ENCODE results near the gene TENM3.

The TENM3 gene

DNA sequence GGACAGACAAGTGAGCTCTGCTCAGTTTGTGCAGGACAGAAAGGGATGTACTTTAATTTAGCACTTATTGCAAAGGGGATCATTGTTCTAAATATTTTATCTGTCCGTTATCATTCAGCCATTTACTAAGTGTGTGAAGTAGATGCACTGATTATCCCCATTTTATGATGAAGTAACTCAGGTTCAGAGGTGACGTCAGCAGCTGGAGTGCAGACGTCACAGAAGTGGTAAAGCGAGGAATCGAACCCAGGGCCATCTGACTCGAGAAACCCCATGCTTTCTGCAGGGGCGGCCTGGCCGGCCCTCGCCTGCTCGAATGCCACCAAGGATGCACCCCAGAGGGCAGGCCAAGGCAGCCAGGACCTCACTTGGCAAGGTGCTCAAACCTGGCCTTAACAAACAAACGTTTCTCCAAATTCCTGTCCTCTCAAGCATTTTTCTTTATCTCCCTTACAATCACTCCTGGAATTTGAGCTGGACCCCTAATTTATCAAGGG lies 599.0 kb downstream of the TENM3 start:
- DNase-seq (ENCODE audit: low read depth in 2 of 2), result no peak

DNA sequence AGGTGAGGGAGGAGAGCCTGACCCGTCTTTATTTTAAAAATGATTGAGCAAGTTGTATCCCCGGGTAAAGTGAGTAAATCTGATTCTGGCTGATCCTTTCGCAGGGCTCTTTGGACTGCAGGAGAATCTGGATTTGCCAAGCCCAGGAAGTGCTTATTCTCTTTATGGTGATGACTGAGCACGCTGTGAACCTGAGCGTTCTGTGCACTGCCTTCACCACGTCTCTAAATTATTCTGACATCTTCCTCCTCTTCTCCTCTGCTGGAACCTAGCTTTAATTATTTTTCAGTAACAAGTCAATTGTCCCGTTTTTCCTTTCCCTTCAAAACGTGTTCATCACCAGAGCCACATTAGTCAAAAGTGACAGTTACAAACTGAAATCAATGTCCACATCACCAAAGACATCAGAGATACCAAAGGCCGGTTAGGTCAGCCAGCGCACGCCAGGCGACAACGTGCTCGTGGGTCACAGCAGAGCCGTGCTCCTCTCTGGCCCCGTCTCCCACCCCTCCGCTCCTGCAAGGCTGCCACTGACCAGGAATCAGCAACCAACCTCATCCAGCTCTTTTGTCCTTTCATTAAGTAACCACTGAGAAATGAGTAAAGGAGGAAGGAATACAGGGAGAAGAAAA lies 599.7 kb downstream of the TENM3 start:
- no peak for DNase-seq (ENCODE audit: low read depth in 2 of 2)

DNA sequence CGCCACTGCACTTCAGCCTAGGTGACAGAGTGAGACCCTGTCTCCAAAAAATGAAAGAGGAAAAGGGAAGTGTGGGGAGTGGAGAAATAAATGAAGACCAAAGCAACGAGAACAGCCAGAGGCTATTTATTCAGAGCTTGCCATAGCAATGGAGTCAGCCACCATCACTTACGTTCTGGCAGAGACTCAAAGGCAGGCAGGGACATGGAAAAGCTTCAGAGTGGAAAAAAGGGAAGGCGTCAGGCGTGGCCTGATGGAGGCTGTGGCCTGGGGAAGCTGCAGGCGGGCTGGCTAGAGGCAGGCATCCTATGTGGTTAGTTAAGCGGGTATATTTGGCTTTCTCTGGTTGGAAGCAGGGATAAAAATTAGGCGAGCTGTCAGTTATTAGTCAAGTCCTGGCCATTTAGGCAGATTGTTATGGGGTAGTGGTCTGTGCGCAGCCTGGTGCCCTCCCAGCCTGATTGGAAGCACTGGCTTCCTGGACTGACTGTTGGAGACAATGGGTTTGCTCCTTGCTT lies 600.7 kb downstream of the TENM3 start:
- no peak for DNase-seq (ENCODE audit: low read depth in 2 of 2)

DNA sequence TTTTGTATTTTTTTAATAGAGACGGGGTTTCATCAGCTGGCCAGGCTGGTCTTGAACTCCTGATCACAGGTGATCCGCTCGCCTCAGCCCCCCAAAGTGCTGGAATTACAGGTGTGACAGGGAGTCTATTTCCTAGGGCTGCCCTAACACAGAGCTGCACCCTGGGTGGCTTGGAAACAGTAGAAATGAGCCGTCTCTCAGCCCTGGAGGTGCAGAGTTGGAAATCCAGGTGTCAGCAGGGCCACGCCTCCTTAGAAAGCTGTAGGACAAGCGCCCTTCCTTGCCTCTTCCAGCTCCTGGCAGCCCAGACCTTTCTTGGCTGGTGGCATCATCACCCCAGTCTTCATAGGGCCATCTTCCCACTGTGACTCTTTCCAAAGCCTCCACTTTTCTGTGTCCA lies 602.4 kb downstream of the TENM3 start:
- DNase-seq (ENCODE audit: low read depth in 2 of 2), result no peak

DNA sequence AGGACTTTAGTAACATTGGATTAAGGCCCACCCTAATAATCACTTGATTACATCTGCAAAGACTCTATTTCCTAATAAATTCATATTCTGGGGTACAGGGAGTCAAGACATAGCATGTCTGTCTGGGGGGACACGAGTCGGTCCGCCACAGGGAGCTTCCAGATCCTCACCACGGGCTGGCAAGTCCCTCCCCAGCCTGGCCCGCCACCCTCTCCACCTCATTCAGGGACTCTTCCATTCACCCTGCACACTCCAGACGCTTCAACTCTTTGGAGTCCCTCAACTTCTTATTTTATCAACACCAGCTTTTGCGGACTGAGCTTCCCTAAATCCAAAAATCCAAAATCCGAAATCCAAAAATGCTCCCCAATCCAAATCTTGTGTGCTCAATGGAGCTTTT lies 602.8 kb downstream of the TENM3 start:
- no peak for DNase-seq (ENCODE audit: low read depth in 2 of 2)

DNA sequence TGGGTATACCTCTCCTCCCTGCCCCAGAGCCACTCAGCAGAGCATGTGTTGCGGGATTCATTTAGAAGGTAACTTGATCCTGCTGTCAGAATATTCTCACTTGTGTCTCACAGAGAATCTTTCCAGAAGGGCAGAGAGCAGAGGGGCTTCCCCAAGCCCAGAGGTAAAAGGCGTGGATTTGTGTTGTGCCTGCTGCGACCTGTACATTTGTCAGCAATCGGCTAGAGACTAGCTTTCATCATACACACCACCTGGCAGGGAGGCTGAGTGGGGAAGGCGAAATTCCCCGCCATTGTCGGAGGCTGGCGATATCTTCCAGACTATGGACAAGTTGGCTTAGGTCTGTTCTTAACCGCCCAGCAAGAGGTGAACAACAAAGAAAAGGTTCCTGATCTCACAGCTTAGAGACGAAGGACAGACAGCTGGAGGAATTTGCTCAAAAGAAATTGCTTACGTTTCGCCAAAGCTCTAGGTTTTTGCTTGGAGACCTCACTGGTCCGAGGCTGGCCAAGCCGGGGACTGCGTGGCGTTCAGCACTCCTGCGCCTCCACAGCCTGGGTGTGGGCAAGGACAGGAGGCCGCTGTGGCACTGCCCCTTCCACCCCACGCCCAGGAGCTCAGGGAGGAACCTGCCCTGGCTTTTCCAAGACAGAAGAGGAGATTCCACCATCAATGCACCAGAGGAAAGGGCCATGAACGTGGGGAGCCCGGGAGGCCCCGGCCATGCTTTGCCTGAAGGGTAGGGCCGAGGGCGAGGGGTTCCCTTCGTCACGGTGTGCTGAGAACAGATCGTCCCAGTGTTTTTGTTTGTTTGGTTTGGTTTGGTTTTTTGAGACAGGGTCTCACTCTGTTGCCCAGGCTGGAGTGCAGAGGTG lies 604.6 kb downstream of the TENM3 start:
- no peak for DNase-seq (ENCODE audit: low read depth in 2 of 2)

DNA sequence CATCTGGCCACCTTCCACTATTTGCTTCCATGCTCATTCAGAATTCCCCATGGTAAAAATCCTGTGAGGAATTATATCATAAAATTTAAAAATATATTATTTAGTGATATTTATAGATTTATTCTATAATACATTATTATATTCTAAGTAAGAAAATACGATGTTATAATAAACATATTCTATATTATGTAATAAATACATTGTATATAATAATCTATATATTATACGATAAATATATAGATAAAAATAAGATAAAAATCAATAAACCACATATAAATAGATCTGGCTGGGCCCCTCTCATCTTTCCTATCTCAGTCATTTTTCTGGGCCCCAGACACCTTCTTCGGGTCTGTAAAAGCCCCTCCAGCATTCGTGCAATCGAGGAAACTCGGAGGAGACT lies 605.5 kb downstream of the TENM3 start:
- DNase-seq (ENCODE audit: low read depth in 2 of 2), result no peak

Data from fibroblast of skin of left quadriceps (primary cell).